ENCODE measurements around the gene ATRN.
"Not testable (repeated sequence)": the region's sequence is repeated elsewhere in the genome, so short reads cannot be mapped to it uniquely, and the experiment has no call there.

ATRN gene

DNA sequence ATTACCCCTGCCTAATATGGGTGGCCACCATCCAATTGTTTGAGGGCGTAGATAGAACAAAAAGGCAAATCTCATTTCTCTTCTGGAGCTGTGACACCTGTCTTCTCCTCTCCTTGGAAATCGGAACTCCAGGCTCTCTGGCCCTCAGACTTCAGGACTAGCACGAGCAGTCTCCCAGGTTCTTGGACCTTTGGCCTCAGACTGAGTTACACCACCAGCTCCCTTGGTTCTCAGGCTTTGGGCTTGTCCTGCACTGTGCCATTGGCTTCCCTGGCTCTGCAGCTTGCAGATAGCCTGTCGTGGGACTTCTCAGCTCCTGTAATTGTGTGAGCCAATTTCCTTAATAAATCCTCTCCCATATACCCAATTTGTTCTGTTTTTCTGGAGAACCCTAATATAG lies 34.3 kb downstream of the ATRN start:
- in situ Hi-C loops (cut with MboI; ENCODE audit: low pct_unique_long_range_greater_than_20kb, low sequenced_read_pairs) = no loop called here
- DNase-seq = no peak

DNA sequence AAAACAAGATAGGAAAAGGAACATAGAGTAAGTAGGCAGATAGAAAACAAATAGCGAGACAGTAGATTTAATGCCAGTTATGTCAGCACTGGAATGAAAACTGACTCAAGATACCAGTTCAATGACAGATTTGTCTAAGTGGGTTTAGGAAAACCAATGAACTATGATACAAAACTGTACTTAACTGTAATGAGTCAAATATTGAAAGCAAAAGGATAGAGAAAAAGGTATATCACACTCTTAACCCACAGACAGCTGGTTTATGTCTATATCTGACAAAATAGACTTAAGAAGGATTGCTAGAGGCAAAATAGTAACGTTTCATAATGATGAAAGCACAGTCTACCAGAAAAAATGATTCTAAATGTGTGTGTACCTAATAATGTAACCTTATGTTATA lies 38.2 kb downstream of the ATRN start:
- in situ Hi-C loops (cut with MboI; ENCODE audit: low pct_unique_long_range_greater_than_20kb, low sequenced_read_pairs) = no loop called here
- DNase-seq = no peak

DNA sequence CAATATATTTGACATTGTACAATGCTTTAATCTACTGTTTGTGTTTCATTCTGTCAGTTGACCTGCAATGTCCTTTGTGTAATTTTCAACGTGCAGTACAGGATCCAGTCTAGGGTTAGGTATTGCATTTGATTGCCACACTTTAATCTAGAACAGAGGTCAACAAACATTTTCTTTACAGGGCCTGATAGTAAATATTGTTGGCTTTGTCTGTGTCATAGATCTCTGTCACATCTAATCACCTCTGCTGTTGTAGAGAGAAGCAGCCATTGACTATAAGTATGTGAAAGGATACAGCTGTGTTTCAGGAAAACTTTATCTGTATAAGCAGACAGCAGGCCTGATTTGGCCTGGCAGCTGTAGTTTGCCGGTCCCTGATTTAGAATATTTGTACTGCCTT lies 39.3 kb downstream of the ATRN start:
- no peak for DNase-seq
- in situ Hi-C loops (cut with MboI; ENCODE audit: low pct_unique_long_range_greater_than_20kb, low sequenced_read_pairs) = no loop called here

DNA sequence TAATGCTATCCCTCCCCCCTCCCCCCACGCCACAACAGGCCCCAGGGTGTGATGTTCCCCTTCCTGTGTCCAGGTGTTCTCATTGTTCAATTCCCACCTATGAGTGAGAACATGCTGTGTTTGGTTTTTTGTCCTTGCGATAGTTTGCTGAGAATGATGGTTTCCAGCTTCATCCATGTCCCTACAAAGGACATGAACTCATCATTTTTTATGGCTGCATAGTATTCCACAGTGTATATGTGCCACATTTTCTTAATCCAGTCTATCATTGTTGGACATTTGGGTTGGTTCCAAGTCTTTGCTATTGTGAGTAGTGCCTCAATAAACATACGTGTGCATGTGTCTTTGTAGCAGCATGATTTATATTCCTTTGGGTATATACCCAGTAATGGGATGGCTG lies 41.4 kb downstream of the ATRN start:
- DNase-seq; in situ Hi-C loops (cut with MboI; ENCODE audit: low pct_unique_long_range_greater_than_20kb, low sequenced_read_pairs): not testable (repeated sequence)

DNA sequence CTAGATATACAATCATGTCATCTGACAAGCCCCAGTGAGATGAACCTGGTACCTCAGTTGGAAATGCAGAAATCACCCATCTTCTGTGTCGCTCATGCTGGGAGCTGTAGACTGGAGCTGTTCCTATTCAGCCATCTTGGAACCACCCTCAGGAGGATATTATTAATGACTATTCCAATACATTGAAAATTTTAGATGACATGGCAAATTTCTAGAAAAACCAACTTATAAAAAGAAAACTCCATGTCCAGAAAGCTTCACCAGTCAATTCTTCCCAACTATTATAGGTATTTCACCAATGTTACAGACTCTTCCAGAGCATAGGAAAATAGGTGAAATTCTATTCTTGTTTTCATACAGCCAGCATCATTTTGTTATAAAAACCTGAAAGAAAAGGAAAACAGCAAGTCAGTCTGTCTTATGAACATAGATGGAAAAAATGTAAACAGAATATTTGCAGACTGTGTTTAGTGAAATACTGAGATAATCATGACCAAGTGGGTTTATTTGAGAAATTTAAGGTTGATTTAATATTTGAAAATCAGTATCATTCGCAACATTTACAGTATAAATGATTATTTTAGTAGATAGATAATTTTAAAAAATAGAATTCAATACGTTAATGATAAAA lies 43.3 kb downstream of the ATRN start:
- in situ Hi-C loops (cut with MboI; ENCODE audit: low pct_unique_long_range_greater_than_20kb, low sequenced_read_pairs) = no loop called here
- no peak for DNase-seq

DNA sequence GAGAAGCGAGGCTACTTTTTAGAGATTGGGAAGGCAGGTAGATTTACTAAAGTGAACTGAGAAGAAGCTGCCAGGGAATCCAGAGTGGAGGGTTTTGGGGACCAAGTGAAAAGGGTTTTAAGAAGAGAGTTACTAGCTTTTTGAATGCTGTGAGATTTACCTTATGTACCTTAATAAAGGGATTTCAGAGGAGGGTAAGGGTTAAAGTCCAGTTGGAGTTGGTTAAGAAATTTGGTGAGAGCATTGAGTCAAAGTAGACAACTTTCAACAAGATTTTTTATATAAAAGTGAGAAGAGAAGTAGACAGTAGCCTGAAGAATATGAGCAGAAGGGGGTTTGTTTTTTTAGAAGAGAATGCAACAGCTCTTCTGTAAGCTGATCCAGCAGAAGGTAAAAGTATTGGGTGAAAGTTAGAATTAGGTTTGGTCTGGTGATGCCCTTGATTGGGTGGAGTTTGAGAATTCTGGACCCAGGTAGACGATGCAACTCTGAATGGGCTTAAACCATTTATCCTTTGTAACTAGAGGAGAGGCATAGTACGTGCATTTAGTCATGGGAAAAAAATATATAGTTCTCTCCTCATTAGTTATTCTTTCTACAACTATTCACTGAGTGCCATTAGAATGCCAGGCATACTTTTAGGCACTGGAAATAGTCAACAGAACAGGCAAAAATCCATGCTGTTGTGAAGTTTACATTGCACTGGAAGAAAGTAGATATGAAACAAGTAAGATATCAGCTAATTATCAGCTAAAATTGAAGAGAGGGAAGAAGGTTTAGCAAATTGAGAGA lies 44.8 kb downstream of the ATRN start:
- no peak for DNase-seq
- in situ Hi-C loops (cut with MboI; ENCODE audit: low pct_unique_long_range_greater_than_20kb, low sequenced_read_pairs) = no loop called here

DNA sequence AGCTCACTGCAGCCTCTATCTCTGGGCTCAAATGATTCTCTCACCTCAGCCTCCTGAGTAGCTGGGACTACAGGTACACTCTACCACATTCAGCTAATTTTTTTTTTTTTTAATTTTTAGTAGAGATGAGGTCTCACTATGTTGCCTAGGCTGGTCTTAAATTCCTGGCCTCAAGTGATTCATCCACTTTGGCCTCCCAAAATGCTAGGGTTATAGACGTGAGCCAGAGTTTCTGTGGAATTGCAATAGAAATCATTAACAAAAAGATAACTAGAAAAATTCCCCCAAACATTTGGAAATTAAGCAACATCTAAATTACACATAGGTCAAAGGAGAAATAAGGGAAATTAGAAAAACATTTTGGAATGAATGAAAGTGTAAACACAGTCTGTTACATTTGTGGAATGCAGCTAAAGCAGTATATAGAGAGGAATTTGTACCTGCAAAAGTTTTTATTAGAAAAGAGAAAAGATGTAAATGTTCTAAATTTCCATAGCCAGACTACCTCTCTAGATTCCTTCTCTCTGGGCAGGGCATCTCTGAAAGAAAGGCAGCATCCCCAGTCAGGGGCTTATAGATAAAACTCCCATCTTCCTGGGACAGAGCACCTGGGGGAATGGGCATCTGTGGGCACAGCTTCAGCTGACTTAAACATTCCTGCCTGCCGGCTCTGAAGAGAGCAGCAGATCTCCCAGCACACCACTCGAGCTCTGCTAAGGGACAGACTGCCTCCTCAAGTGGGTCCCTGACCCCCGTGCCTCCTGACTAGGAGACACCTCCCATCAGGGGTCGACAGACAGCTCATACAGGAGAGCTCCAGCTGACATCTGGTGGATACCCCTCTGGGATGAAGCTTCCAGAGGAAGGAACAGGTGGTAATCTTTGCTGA lies 51.3 kb downstream of the ATRN start:
- in situ Hi-C loops (cut with MboI; ENCODE audit: low pct_unique_long_range_greater_than_20kb, low sequenced_read_pairs) = no loop called here
- no peak for DNase-seq

DNA sequence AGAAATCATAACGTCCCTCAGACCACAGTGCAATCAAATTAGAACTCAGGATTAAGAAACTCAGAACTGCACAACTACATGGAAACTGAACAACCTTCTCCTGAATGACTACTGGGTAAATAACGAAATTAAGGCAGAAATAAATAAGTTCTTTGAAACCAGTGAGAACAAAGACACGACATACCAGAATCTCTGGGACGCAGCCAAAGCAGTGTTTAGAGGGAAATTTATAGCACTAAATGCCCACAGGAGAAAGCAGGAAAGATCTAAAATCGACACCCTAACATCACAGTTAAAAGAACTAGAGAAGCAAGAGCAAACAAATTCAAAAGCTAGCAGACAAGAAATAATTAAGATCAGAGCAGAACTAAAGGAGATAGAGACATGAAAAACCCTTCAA lies 53.9 kb downstream of the ATRN start:
- DNase-seq; in situ Hi-C loops (cut with MboI; ENCODE audit: low pct_unique_long_range_greater_than_20kb, low sequenced_read_pairs): not testable (repeated sequence)

DNA sequence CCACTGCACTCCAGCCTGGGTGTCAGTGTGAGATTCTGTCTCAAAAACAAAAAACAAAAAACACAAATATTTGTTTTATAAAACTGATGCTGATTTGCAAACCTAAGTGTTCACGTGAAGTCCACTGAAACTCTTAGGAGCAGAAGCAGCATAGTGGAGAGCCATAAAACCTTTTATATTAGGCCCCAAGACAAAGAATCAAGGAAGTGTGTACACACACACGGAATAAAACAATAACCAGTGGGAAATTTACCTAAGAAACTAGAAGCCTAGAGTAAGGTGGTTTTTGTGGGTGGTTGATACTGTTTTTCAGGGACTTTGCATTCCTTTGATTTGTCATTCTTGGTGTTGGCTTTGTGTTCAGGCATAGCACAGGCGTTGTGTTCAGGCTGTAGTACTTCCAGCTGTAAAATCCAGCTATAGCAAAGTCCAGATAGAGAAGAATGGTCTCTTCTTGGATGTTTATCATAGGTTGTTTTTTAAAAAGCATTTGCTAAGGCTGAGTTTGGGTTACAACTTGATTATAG lies 61.3 kb downstream of the ATRN start:
- DNase-seq = no peak
- in situ Hi-C loops (cut with MboI; ENCODE audit: low pct_unique_long_range_greater_than_20kb, low sequenced_read_pairs) = no loop called here

DNA sequence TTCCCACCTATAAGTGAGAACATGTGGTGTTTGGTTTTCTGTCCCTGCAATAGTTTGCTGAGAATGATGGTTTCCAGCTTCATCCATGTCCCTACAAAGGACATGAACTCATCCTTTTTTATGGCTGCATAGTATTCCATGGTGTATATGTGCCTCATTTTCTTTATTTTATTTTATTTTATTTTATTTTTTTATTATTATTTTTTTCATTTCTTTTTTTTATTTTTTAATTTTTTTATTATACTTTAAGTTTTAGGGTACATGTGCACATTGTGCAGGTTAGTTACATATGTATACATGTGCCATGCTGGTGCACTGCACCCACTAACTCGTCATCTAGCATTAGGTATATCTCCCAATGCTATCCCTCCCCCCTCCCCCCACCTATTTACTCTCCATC lies 66.9 kb downstream of the ATRN start:
- in situ Hi-C loops (cut with MboI; ENCODE audit: low pct_unique_long_range_greater_than_20kb, low sequenced_read_pairs); DNase-seq: not testable (repeated sequence)

DNA sequence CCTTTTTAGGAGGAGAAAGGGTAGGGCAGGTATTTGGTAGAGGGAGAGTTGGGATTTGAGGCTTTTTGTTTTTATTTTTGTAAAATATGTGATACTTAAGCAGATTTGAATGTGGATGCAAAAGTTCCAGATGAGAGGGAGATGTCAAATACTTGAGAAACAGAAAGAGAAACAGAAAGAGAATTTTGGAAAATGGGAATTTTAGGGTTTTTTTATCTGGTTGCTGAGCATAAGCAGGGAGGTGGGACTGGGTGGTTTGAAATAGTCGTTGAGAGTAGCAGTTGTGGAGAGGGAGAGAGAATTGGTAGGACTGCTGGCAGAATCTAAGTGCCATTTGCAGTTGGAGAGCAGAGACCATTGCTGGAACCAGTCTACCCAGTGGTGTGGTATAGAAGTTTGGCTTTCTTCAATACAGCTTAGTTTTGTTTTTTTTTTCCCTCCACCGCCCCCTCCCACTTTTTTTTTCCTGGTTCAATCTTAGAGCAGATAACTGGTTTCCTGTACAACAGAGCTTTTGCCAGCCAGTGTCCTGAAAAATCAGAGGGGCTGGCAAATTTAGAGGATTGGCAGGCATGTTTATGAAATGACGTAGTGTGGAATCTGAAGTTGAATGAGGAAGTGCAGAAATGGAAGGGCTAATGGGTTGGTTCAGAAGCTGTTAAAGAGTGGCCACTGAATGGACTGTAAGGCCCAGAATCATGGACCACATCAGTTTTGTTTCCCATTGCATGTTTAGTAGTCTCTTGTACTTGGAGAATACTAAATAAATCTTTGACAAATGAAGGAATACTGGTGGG lies 68.7 kb downstream of the ATRN start:
- DNase-seq = no peak
- in situ Hi-C loops (cut with MboI; ENCODE audit: low pct_unique_long_range_greater_than_20kb, low sequenced_read_pairs) = no loop called here

DNA sequence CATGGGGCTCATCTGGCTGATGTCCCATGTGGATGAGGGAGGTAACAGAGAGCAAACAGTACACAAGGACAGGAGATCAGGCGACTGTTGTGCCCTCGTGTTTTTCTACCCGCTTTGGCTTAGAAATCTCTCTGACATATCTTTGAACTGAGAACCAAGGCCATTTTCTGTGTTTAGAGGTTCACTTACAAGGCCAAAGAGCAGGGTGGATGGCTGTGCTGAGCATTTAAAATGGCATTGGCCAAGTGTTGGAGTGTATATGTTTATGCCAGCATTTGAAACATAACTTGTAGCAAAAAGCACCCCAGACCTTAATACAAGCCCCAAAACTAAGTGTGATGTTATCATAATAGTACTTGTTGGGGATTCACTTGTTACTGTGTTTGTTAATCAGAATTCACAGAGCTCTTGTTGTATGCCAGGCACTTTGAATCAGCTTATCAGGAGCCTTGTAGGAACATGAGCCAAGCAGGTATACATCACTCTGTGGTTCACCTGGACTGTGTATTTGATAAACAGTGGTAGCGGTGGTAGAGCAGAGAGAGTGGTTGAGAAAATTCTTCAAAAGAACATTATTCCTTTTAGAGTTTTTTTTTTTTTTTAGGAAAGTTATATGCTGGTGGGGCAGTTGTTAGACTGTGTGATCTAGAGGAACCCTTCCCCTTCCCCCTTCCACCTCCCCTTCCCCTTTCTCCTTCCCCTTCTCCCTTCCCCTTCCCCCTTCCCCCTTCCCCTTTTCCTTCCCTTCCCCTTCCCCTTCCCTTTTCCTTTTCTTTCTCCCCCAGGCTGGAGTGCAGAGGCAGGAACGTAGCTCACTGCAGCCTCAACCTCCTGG lies 71.3 kb downstream of the ATRN start:
- DNase-seq = no peak
- in situ Hi-C loops (cut with MboI; ENCODE audit: low pct_unique_long_range_greater_than_20kb, low sequenced_read_pairs) = no loop called here

DNA sequence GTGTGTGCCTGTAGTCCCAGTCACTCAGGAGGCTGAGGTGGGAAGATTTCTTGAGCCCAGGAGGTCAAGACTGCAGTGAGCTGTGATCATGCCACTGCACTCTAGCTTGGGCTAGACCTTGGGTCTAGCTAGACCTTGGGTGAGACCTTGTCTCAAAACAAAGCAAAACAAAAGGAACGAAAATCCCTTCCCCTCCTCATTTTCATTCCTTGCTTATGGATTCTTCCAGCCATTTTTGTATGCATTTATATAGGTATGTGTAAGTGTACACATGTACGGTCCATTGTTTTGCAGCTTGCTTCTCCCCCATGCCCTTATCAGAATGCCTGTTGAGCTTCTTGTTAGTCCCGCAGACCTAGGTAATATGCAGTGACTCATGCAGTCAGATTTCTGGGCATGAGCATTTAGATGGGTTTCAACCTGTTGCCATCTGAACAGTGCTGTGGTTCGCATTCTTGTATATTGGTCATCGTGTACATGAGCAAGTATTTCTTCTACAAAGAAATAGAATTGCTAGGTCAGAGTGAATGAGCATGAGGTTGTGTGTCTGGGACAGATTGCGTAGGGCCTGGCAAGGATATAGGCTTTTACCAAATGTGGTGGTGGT lies 73.2 kb downstream of the ATRN start:
- in situ Hi-C loops (cut with MboI; ENCODE audit: low pct_unique_long_range_greater_than_20kb, low sequenced_read_pairs) = no loop called here
- DNase-seq = no peak

DNA sequence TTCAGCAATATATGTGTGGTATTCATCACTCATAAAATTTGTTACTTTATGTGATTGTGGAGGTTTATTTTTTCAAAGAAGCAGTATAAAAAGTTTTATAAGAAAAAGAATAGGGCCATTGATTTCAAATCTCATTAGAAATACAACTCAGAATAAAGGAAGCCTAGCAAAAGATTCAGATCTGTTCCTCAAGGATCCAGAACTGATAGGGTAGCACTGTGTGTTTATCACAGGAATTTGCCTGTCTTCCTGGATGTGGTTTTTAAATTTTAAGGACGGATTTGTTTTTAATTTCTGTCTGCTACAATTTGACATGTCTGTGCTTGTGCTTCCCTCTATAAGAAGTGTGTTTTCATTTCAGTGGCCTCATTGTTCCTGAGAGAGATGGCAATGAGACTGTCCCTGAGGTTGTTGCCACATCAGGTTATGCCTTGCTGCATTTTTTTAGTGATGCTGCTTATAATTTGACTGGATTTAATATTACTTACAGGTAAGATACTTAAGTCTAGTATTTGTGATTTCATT lies 74.6 kb downstream of the ATRN start:
- DNase-seq = no peak
- in situ Hi-C loops (cut with MboI; ENCODE audit: low pct_unique_long_range_greater_than_20kb, low sequenced_read_pairs) = no loop called here

DNA sequence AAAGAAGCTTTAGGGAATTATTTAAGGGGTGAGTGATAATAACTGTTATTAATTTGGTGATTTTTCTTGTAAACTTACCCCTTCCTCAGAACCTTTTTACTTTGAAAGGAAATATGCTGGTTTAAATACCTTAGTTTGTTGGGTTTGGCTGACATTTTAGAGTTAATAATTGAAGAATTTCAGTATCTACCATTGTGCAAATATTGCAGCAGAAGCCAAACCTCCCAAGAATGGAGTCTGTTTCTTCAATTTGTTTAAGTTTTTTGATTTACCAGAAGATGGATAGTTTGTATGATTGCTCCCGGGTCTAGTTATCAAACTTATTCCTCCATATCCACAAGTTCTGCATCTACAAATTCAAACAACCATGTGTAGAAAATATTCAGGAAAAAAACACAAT lies 77.1 kb downstream of the ATRN start:
- in situ Hi-C loops (cut with MboI; ENCODE audit: low pct_unique_long_range_greater_than_20kb, low sequenced_read_pairs) = no loop called here
- DNase-seq = no peak

DNA sequence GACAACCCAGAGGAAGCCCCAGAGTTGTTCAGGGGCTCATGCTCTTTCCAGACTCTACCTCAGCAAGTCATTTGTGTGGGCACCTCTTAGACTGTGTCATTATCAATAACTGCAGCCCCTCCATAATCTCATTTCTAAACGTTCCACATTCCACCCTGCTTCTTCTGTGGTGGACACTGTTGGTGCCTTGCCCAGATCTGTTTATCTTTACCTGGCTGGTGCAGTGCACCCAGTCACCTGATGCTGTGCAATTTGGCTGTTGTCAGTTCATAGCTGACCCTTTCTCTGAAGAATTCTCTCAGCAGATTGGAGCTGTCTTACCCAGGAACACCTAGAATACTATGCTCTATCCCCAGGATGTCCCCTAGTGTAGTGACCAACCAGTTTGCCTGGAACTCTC lies 80.0 kb downstream of the ATRN start:
- no peak for DNase-seq
- in situ Hi-C loops (cut with MboI; ENCODE audit: low pct_unique_long_range_greater_than_20kb, low sequenced_read_pairs) = no loop called here

DNA sequence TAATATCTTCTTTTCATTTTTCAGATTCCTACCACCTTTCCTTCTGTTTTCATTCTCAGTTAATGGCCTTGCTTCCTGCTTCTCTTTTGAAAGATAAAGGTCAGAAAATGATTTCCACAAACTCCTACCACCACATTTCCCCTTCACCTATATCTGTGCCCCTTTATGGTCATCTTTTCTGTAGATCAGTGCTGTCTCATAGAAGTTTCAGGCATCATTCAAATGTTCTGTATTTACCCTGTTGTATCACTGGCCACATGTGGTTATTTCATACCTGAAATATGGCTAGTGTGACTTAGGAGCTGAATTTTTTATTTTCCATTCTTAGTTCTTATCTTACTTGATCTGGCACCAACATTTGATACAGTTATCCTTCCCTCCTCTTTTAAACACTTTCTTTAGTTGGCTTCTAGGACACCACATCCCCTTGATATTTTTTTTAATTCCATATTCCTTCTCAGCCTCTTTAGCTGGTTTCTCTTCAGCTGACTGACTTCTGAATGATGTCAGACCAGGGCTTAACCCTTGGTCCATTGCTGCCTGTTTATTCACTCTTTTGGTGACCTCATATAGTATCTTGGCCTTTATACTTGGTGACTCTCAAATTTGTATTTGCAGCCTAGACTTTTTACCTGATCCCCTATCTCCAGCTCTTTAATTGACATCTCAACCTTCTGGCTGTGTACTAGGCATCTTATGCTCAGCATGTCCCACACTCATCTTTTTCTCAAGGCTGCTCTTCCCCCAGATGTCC lies 81.0 kb downstream of the ATRN start:
- in situ Hi-C loops (cut with MboI; ENCODE audit: low pct_unique_long_range_greater_than_20kb, low sequenced_read_pairs) = no loop called here
- no peak for DNase-seq
